HG03175 (cell line): ENCODE measurements around the gene ACSF2.

Experiments used
- ATAC-seq: cut with Tn5 transposase; IDR thresholded peaks from one replicate; pipeline ENCODE4 v1.9.1; 2021; ENCODE audit warnings: mild to moderate bottlenecking, moderate library complexity; ENCODE audit not compliant: unreplicated experiment

ACSF2 gene

GRCh38 chr17:50521514-50521913 lies 95.5 kb downstream of the ACSF2 start:
- ATAC-seq = no peak

GRCh38 chr17:50522766-50523165 lies 96.7 kb downstream of the ACSF2 start:
- no peak for ATAC-seq

- no peak for ATAC-seq
These were observed 97.2 kb downstream of the ACSF2 start for GRCh38 chr17:50523208-50523607.
